ENCODE results near the gene SLC13A4.

Gene SLC13A4

GRCh38 chr7:135768064-135768463 is 40.1 kb upstream of the SLC13A4 start:
- Mint-ChIP-seq H3K4me1 (peaks cover 7% of the 10 kb centered on the region), H3K9me3 (no peaks in the 10 kb centered on the region), H3K36me3 (ENCODE audit: low read depth) (no peaks in the 10 kb centered on the region), H3K27ac (no peak overlapping the region), H3K27me3 (ENCODE audit: low read depth, poor library complexity) (peaks cover 7% of the 10 kb centered on the region), H3K4me3 (no peak overlapping the region)
- DNase-seq, result no peak
- TF ChIP-seq CTCF (IDR thresholded peaks at IDR 0.05), result no peak

- no peak for DNase-seq
- H3K36me3 Mint-ChIP-seq (ENCODE audit: low read depth), result no peaks in the 10 kb centered on the region
- no peaks in the 10 kb centered on the region for H3K9me3 Mint-ChIP-seq
- no peak overlapping the region for H3K27ac Mint-ChIP-seq
- TF ChIP-seq CTCF (IDR thresholded peaks at IDR 0.05), result no peak
- peaks cover 7% of the 10 kb centered on the region for H3K27me3 Mint-ChIP-seq (ENCODE audit: low read depth, poor library complexity)
- peaks cover 5% of the 10 kb centered on the region for H3K4me1 Mint-ChIP-seq
- no peak overlapping the region for H3K4me3 Mint-ChIP-seq
Measured at GRCh38 chr7:135763261-135763660, 35.3 kb upstream of the SLC13A4 start.

GRCh38 chr7:135761751-135762488 is 33.9 kb upstream of the SLC13A4 start:
- Mint-ChIP-seq H3K4me3 (no peak overlapping the region), H3K27ac (no peak overlapping the region)
- no peak for DNase-seq

GRCh38 chr7:135759532-135759931 is 31.5 kb upstream of the SLC13A4 start:
- peaks cover 4% of the 10 kb centered on the region for H3K27me3 Mint-ChIP-seq (ENCODE audit: low read depth, poor library complexity)
- H3K9me3 Mint-ChIP-seq, result peaks cover 10% of the 10 kb centered on the region
- H3K4me1 Mint-ChIP-seq, result peaks cover 5% of the 10 kb centered on the region
- no peak for TF ChIP-seq CTCF (IDR thresholded peaks at IDR 0.05)
- no peak overlapping the region for H3K27ac Mint-ChIP-seq
- no peaks in the 10 kb centered on the region for H3K36me3 Mint-ChIP-seq (ENCODE audit: low read depth)
- DNase-seq, result no peak
- no peak overlapping the region for H3K4me3 Mint-ChIP-seq

More at GRCh38 chr7:135761751-135762488, 33.9 kb upstream of the SLC13A4 start:
- TF ChIP-seq CTCF (IDR thresholded peaks at IDR 0.05), result no peak
- Mint-ChIP-seq H3K36me3 (ENCODE audit: low read depth) (no peaks in the 10 kb centered on the region), H3K4me1 (peaks cover 5% of the 10 kb centered on the region), H3K27me3 (ENCODE audit: low read depth, poor library complexity) (peaks cover 4% of the 10 kb centered on the region), H3K9me3 (peaks cover 6% of the 10 kb centered on the region)

- TF ChIP-seq CTCF (IDR thresholded peaks at IDR 0.05), result no peak
- Mint-ChIP-seq H3K4me3 (no peak overlapping the region), H3K27me3 (ENCODE audit: low read depth, poor library complexity) (peaks cover 9% of the 10 kb centered on the region), H3K9me3 (peaks cover 10% of the 10 kb centered on the region), H3K27ac (no peak overlapping the region), H3K36me3 (ENCODE audit: low read depth) (no peaks in the 10 kb centered on the region), H3K4me1 (peaks cover 5% of the 10 kb centered on the region)
- no peak for DNase-seq
Measured at GRCh38 chr7:135758531-135758932, 30.5 kb upstream of the SLC13A4 start.

Measured in nephron progenitor cell (in vitro differentiated cells).